ENCODE results near the gene ENAH. TPM values are rescaled to one million over a fixed set of nuclear protein-coding genes. Genes with fewer than 3 reads are reported as not detected.

ENAH gene
- polyA plus RNA-seq, 5 donors, result 169 to 253 (median 235) TPM

GRCh38 chr1:225500624-225501192 lies 152.2 kb downstream of the ENAH start:
- no peak for DNase-seq

- no peak for DNase-seq
These were observed 154.3 kb downstream of the ENAH start for GRCh38 chr1:225498549-225499136.

- DNase-seq, result no peak
These were observed 158.0 kb downstream of the ENAH start for GRCh38 chr1:225494789-225495359.

- DNase-seq, result no peak
These were observed 159.2 kb downstream of the ENAH start for GRCh38 chr1:225493591-225494246.

- no peak for DNase-seq
These were observed 164.2 kb downstream of the ENAH start for GRCh38 chr1:225488676-225489075.

- DNase-seq, result no peak
These were observed 166.1 kb downstream of the ENAH start for GRCh38 chr1:225486856-225487255.

- no peak for DNase-seq
These were observed 166.9 kb downstream of the ENAH start for GRCh38 chr1:225485991-225486530.

- no peak for DNase-seq
These were observed 167.7 kb downstream of the ENAH start for GRCh38 chr1:225485226-225485625.

GRCh38 chr1:225484657-225485214 lies 168.2 kb downstream of the ENAH start:
- DNase-seq, result no peak

- no peak for DNase-seq
These were observed 168.9 kb downstream of the ENAH start for GRCh38 chr1:225483818-225484656.

- DNase-seq, result no peak
These were observed 170.4 kb downstream of the ENAH start for GRCh38 chr1:225482421-225482950.

- no peak for DNase-seq
These were observed 171.2 kb downstream of the ENAH start for GRCh38 chr1:225481738-225482137.

- no peak for DNase-seq
These were observed 172.0 kb downstream of the ENAH start for GRCh38 chr1:225480825-225481434.

- DNase-seq, result no peak
These were observed 172.8 kb downstream of the ENAH start for GRCh38 chr1:225479996-225480720.

GRCh38 chr1:225479341-225479740 lies 173.6 kb downstream of the ENAH start:
- no peak for DNase-seq

GRCh38 chr1:225477296-225477911 lies 175.5 kb downstream of the ENAH start:
- DNase-seq, result no peak

- no peak for DNase-seq
These were observed 176.4 kb downstream of the ENAH start for GRCh38 chr1:225476538-225476988.

- no peak for DNase-seq
These were observed 176.8 kb downstream of the ENAH start for GRCh38 chr1:225476100-225476511.

Data from right lung (tissue), 5 donors.